HTERT RPE-1 (cell line): Measurements from ENCODE around the gene MAP3K5.
"Not testable (repeated sequence)": the region's sequence is repeated elsewhere in the genome, so short reads cannot be mapped to it uniquely, and the experiment has no call there.

ENCODE experiments used
- in situ Hi-C: fragments of 300-500 bp; cut with MboI; formaldehyde crosslinking; loops from 4 replicates; pipeline ENCODE4 v1.14.3; 2020; ENCODE audit warnings: low sequenced_read_pairs

Gene MAP3K5

DNA sequence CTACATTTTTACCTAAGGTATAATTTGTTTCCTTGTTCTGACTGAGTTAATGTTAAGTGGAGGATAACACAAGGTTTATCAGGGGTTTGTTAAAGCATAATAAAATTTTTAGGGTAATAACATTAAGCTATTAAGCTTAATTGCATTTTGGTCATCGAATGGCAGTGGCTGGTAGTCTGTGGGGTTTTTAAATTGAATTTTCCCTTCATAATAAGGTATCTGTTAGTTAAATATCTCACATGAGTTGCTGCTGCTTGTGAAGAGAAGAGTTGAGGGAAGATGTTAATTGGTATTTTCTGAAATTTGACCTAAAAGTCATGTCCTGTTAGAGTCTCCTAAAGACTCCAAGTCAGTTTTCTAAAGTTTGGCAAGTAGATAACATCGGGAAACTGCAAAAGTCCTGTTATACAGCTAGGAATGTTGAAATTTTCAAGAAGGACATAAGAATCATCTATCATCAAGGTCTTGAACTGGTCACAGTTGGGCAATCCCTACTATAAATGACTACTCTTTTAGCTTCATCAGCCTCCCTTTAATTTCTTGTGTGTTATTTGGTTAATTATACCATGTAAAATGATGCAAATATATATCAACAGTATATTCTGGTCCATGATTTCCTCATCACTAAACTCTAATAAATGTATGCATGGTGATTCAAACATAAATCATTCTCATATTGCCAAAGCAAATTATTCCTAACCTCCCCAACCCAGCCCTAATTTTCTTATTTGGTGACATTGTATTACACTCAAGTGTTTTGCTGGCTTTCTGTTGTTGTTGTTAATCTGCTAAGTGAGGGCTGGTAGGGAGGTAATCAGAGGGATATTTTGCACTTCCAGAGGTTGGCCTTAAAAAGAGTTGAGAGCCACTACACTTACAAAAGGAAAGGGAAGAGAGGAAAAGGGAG lies 64.0 kb downstream of the MAP3K5 start:
- in situ Hi-C loops = no loop called here

DNA sequence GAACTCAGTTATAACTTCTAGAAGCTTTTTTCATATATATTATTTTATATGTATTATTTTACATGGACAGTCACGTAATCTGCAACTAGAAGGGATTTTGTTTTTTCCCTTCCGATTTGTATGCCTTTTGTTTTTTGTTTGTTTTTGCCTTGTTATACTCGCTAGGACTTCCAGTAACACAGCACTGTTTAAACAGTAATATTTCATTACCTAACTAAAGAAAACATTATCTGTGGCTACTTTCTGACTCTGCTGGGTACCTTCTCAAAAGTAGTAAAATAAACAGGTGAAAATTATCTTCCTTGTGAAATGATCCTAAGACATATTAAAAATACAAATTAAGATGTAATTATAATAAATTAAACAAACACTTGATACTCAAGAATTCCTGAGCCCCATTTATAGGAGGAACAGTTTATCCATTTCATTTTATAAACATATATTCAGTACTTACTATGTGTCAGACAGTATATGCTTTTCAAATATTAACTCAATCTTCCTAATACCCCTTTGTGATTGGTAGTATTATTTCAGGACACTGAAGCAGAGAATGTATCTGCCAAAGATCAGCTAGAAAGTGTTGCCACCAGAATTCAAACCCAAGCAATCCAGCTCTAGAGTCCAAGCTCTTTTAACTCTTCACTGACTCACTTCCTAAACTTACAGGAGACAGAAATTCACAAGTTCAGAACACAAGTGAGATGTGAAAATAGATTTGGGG lies 65.3 kb downstream of the MAP3K5 start:
- in situ Hi-C loops = no loop called here

DNA sequence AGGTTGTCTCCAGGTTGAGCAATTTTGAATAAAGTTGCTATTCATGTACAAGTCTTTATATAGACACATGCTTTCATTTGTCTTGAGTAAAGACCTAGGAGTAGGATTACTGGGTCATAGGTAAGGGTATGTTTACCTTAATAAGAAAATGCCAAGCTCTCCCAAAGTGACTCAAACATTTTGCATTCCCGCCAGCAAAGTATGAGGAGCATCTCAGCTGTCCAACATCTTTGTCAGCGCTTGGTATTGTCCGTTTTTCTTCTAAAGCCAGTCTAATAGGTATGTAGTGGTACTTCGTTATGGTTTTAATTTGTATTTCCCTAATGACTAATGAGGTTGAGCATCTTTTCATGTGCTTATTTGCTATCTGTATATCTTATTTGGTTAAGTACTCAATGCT lies 67.2 kb downstream of the MAP3K5 start:
- in situ Hi-C loops = no loop called here

DNA sequence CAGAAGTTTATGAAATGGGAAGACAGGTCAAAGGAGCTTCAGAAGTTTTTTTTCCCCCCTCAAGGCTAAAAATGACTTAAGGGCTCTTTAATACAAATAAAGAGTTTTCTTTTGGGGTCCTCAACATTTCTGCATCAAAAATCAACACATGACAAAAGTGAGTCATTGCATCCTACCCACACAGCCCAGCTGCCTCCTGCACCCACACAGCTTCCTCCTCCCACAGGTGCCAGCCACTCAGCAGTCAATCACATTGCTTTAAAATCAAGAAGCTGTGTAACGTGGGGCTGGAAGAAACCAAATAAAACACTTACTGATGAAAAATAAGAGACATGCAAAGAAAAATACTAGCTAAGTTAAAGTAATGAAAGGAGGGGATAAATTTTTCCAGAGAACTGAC lies 68.5 kb downstream of the MAP3K5 start:
- in situ Hi-C loops = no loop called here

DNA sequence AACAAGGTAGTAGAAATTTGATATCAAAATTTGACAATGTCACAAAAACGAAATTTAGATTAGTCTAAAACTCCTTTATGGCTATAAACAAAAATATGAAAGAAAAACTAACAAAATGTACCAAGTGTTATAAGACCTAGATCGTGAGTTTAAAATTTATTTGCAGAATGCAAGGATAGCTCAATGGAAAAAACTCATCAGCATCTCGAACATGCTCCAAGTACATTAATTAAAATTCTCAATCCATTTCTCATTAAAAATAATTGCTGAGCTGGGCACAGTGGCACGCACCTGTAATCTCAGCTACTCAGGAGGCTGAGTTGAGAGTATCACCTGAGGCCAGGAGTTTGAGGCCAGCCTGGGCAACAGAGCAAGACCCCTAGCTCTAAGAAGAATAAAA lies 70.8 kb downstream of the MAP3K5 start:
- in situ Hi-C loops = no loop called here

DNA sequence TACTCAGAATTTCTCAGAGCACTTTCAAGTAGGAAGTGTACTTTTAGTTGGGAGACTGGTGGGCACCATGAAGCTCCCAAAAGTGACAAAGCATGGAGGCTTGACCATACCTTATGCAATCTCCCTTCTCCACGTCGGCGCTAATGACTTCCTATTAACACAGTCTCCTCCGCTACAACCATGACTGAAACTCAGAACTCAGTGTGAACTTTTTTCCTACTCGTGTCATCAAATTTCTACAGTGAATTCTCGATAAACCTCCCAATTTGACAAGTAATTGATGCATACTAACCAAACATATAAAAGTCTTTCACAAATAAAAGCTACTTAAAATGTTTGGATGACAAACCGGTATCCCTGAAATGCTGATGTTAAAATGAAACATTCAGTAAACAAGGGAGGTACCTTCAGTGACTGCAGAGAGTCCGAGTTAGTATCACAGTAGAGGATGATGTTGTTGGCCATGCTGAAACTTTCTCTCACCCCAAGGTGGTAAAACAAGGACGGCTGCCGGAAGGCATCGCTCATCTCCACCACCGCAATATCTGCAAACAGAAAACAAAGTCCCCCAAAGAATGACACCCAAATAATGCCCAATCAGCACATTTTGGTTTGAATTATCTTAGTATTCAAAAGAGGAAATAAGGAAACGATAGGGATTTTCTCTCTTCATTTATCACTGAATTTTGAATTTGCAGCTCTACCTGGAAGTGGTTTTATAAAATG lies 72.1 kb downstream of the MAP3K5 start:
- in situ Hi-C loops = no loop called here

DNA sequence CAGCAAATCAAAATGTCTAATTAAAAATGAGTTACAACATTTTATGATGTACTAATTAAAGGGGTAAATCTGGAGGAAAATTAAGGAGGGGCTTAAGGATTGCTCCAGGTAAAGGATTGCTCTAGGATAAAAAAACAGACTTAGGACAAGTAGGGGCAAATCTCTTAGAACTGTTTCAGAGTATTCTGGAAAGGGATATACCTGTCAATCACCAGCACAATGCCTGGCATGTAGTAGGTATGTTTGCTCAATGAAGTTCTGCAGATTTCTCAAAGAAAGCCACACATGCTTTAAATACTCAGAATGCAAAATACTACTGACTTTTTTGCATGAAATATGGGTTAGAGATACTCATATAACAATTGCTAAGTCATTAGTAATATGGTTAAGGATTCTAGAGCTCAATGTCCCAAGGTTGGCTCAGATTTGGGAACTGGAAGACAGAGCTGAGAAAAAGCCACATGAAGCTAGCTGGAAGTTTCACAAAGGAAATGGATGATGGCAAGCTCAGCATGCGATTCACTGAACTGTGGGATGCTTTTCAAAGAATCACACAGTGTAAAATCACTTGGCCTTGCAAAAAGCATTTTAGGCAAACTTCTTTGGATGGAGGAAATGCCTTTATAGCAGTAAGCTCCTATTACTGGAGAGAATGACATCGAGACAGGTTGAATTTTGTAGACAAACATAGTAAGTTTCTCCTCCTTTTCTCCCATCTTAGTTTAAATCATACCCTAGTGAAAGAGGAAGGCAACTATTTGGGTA lies 72.8 kb downstream of the MAP3K5 start:
- in situ Hi-C loops = no loop called here

DNA sequence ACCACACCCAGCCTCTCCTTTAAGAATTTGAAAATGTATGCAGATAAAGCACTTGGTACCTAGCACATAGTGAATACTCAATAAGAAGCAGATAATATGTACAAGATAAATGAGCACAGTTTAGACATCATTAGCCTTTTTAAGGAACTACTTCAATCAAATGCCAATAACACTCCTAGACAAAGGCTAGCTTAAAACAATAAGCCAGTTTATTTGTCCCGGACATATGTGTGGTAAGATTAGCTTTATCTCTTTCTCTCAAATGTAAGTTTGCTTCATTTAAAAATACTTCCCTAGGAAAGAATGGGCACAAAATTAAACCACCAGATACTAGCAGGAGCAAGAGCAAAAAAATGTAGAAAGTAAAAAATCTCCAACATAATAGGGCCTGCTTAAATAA lies 73.8 kb downstream of the MAP3K5 start:
- in situ Hi-C loops = no loop called here

DNA sequence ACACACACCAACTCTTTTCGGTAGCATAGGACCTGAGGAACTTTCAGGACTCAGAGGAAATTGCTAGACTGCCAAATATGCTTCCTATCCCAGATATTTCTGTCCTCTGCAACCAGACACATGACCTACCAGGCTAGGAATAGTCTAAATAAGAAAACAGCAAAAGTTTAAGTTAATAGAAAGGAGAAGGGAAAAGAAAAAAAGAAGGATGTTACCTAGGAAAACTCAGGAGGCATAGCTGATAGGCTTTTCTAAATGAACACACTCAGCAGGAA lies 74.6 kb downstream of the MAP3K5 start:
- in situ Hi-C loops = no loop called here

DNA sequence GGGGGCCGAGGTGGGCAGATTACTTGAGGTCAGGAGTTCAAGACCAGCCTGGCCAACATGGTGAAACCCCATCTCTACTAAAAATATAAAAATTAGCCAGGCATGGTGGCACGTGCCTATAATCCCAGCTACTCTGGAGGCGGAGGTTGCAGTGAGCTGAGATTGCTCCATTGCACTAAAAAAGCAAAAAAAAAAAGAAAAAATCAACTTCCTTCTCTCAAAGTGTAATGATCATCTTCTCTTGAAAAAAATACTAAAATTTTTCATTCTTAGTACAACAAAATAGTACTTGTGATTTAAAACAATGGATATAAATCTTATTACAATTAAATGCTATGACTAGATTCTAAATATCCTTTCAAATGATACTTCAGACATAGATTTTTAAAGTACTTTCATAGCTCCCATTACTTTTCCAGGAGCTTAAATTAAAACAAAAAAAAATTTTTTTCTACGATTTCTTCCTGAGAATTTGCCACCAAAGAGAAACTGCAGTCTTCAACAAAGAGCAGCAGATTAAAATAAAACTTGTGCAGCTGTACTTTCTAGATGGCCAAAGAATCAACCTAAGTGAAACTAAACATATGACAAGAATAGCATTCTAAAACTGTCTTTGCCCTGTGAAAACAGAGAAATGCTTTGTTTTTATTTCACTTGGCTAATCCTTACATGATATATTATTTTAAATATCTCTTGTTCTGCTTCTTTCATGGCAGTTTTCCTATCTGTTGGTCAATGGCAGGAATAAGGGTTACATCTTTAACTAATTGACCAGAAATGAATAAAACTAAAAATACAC lies 75.2 kb downstream of the MAP3K5 start:
- in situ Hi-C loops = no loop called here

DNA sequence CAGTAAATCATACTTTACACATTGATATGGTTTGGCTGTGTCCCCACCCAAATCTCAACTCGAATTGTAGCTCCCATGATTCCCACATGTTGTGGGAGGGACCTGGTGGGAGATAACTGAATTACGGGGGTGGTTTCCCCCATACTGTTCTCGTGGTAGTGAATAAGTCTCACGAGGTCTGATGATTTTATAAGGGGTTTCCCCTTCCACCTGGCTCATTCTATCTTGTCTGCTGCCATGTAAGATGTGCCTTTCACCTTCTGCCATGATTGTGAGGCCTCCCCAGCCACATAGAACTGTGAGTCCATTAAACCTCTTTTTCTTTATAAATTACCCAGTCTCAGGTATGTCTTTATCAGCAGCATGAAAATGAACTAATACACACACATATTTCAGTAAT lies 79.6 kb downstream of the MAP3K5 start:
- in situ Hi-C loops = not testable (repeated sequence)

DNA sequence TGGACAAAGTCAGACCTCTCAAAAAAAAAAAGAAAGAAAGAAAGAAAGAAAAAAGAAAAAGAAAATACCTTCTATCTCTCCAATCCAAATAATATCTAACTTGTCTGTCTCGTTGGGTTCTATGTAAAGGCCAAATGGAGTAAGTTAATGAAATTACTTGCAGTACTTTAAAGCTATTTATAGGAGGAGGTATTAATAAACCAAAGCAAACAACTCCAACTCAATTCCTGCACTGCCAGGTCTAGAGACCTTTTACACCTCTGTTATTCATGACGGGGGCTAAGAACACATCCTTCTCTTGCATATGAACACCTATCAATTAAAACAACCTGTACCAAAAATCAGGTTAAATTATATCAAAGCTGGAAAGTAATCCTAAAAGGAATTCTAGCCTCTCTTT lies 80.6 kb downstream of the MAP3K5 start:
- in situ Hi-C loops = no loop called here

DNA sequence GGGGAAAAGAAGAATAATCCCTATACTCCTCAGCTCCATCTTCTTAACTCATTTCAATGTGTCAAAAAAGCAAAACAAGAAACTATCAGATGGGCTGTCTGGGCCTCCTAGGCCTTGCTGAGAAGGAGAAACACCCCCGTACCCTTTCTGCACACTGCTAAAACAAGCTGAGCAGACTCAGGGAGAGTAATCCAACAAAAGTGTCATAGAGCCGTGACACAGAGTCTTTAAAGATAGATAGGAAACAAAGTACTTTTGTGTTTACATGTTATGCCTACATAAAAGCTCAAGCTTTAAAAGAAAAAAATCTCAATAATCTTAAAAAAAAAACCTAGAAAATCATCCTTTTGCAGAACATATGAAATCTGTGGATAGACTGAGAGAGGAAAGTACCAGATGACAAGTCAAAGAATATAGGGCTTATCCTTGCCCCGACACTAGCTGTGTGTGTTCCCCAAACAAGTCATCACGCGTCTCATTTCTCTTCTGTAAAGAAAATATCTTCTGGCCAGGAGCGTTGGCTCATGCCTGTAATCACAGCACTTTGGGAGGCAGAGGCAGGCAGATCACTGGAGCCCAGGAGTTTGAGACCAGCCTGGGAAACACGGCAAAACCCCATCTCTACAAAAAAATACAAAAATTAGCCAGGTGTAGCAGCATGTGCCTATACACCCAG lies 81.3 kb downstream of the MAP3K5 start:
- in situ Hi-C loops = no loop called here

DNA sequence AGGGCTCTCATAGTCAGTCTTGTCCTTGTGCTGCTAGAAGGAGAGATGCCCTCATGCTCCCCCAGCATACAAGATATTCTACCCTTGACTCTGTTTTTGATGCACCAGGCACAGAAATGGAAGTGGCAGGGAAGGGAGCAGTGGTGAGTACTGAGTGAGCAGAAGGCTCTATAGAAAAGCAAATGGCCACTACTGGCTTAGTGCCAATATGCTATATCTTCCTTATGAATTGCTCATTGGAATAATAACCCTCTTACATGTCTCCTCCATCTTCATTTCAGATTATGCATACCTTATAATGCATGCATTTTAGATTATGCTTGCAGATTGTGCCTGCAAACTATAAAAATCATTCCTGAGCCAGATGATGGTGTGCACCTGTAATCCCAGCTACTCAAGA lies 82.8 kb downstream of the MAP3K5 start:
- in situ Hi-C loops = no loop called here

DNA sequence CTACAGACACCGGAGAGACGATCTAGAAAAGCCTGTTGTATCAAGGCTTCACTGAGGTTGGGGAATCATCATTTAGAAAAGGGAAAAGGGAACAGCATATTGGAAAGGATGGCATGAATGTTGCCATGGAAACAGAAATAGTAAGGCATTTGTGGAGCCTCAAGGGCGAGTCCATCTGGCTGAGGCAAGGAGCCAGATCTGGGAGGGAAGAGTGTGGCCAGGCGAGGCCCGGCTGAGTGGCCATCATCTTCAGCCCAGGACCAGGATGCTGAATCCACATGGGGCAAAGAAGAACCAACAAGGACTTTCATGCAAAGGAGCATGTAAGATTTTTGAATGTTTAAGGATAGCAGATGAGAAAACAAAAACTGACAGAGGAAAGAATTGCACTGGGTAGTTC lies 85.8 kb downstream of the MAP3K5 start:
- in situ Hi-C loops = no loop called here

DNA sequence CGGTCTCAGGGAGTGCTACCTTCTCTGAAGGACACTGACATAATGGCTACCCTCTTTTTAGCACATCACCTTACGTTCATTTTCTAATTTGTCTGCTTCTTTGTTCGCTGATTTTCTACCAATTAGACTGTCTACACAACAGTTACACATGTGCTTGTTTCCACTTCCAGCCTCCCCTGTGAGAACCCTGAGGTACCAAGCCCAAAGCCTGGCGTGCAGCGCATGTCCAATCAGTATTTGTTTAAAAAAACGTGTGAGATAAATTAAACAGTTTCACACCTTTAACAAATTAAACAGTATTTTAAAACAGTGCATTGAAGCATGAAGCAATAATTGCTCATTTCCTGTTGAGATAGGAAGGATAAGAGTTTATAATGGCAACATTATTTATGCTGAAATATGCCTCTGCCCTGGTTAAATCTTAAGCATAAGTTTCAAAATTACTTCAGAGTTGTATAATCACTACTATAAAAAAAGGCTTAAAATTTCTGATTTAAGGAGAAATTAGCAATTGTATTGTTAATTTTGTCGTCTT lies 88.9 kb downstream of the MAP3K5 start:
- in situ Hi-C loops = no loop called here

DNA sequence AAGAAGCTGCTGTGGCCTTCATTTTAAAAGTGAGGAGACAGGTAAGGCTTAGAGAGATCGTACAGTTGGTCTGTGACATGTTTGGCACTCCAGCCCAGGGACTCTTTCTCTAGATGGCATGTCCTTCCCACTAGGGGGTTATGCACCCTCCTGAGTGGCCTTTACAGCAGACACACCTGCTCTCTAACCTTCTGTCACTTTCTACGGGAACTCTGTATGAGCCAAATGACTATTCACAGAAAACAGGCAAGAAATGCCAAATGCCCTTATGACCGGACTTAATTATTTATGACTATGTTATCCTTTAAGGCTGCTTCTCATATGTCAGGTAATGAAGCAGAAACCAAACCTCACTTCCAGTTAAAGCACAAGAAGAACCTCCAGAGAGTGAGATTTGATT lies 91.2 kb downstream of the MAP3K5 start:
- in situ Hi-C loops = no loop called here

DNA sequence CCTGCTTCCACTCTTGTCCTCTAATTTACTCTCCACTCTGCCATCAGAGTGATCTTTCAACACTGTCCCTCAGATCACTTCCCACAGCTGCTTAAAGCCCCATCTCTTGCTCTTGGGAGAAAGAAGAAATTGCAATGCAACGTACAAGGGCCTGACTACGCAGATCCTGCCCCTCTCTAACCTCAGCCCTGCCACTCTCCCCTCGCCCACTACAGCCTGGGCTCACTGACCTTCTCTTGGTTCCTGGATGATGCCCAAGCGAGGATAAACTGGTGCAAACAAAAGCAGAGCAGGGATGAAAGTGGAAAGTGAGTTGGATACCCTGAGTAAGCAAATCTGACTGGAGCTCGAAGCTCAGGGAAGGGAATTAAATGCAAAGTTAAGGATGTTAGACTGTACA lies 92.9 kb downstream of the MAP3K5 start:
- in situ Hi-C loops = no loop called here

DNA sequence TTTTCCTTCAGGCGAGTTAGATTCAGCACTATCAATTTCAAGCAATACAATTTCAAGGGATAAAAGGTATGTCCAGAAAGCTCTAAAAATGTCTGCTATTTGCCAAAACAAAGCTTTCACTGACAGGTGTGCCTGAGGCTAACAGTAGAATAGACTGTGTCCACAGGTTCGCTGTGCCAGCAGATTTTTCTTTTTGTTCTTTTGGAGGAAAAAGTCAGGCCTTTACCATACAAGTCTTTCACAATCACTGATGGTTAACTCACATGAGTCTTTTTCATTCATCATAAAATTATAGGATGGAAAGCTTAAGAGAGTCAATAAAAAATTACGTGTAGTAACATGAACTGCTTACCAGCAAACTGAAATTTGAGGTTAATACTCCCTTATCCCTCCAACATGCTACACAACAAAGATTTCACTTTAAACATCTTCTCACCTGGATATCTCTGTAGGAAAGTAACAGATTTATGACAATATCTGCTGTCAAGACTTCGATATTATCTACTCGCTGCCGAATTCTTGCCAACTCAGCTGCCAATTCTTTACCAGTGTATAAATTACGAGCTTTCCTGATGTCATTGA lies 95.4 kb downstream of the MAP3K5 start:
- in situ Hi-C loops = no loop called here
